HG03066 (cell line): Measurements from ENCODE around the gene PHB1.

Source experiments
- ATAC-seq: cut with Tn5 transposase; IDR thresholded peaks from one replicate; pipeline ENCODE4 v1.9.1; 2021; ENCODE audit warnings: low read depth; ENCODE audit not compliant: unreplicated experiment

Gene PHB1

DNA sequence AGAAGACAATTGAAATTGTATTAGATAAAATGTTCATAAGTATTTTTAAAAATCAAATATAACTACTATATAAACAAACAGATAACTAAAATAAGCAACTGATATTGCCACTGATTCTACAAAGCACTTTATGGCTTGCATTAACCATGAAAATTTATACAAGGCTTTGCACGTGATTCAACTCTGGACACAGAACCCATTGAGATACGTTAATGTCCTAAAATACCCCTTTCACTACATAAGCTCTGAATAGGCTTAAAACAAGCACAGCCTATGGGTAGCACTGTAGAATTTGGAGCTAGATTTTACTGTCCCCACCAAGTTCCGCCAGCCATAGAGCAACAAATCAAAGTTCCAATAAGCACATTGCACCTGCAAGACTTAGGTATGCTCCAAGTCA, 57.2 kb downstream of the PHB1 start:
- no peak for ATAC-seq

DNA sequence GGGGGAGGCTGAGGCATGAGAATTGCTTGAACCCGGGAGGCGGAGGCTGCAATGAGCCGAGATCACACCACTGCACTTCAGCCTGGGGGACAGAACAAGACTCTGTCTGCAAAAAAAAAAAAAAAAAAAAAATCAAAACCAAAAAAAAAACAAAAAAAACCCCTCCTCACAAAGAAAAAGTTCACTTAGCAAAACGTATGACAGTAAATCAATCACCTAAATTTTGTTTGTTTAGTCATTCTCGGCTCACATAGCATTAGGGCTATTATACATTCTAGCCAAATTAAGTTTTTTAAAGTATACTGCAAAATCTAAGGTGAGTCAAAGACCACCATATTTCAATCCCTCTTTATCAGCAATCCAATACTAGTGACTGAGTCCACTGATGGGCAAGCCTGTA, 58.4 kb downstream of the PHB1 start:
- ATAC-seq, result no peak
